NCI-H345 (cell line): ENCODE measurements around the gene VPS37D.
"Not testable (repeated sequence)": the region's sequence is repeated elsewhere in the genome, so short reads cannot be mapped to it uniquely, and the experiment has no call there.

ENCODE experiments used
- DNase-seq: peaks from one replicate; lab custom pipeline; 2025; lab: John Stamatoyannopoulos, UW

Gene VPS37D

GRCh38 chr7:73646785-73647724 is 20.6 kb upstream of the VPS37D start:
- no peak for DNase-seq

GRCh38 chr7:73647725-73648592 is 19.7 kb upstream of the VPS37D start:
- DNase-seq: peak; percentile 37

GRCh38 chr7:73648593-73649332 is 18.9 kb upstream of the VPS37D start:
- DNase-seq: no peak

DNA sequence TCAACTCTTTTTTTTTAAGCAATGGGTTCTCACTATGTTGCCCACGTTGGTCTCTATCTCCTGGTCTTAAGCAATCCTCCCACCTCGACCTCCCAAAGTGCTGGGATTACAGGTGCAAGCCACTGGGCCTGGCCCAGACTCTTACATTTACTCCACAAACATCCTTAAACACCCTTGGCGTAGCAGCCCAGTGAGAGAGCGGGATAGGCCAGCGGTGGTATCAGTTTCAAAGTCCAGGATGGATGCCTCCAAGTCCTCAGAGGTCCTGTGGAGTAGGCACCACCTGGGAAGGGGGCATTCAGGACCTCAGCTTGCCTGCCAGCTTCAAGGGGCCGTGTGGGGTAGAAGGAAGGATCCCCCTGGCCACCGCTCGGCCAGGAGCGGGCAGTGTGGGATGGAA is 18.1 kb upstream of the VPS37D start:
- no peak for DNase-seq

DNA sequence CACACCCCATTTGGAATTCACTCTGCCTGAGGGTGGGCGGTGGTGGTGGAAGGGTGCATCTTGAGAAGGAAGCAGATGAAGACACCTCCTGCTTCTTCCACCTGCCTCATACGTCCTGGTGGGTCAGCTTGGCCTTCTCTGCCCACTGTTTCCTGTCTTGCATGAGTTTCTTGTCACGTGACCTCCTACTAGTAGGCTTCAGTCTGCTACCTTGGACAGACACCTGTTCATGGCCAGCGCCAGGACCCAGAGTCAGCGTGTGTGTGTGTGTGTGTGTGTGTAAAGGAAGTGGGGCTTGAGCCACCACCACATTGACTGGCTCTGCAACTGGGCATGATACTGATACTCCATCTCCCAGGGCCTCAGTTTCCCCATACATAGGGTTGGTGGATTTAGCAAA is 17.1 kb upstream of the VPS37D start:
- DNase-seq: no peak

DNA sequence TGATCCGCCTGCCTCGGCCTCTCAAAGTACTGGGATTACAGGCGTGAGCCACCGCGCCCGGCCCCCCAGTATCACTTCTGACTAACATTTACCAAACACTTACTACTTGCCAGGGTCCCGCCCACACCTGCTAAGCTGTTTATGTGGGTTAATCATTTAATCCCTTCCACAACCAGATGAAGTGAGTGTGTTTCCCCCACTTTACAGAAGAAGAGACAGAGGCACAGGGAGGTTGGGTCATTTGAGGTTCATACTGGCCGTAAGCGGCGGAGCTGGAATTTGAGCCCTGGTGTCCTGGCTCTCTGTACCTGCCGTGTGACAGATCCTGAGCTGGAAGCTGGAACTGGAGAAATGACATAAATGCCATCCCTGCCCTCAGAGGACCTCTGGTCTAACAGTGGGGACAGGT is 15.1 kb upstream of the VPS37D start:
- DNase-seq: no peak

DNA sequence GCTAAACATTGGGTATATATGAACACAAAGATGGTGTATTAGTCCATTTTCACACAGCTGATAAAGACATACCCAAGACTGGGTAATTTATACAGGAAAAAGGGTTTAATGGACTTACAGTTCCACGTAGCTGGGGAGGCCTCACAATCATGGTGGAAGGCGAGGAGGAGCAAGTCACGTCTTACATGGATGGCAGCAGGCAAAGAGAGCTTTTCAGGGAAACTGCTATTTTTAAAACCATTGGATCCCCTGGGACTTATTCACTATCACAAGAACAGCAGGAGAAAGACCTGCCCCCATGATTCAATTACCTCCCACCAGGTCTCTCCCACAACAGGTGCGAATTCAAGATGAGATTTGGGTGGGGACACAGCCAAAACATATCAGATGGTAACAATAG is 12.3 kb upstream of the VPS37D start:
- DNase-seq: not testable (repeated sequence)

GRCh38 chr7:73659983-73660382 is 7.6 kb upstream of the VPS37D start:
- no peak for DNase-seq

GRCh38 chr7:73660594-73660993 is 7.0 kb upstream of the VPS37D start:
- DNase-seq: not testable (repeated sequence)

GRCh38 chr7:73663033-73663432 is 4.6 kb upstream of the VPS37D start:
- DNase-seq: no peak

- DNase-seq: peak; percentile 5
Observed at GRCh38 chr7:73668103-73668885, 663 bp downstream of the VPS37D start.

- DNase-seq: no peak
Observed at GRCh38 chr7:73668886-73669230, 1.2 kb downstream of the VPS37D start.

- DNase-seq: no peak
Observed at GRCh38 chr7:73669288-73669701, 1.7 kb downstream of the VPS37D start.

DNA sequence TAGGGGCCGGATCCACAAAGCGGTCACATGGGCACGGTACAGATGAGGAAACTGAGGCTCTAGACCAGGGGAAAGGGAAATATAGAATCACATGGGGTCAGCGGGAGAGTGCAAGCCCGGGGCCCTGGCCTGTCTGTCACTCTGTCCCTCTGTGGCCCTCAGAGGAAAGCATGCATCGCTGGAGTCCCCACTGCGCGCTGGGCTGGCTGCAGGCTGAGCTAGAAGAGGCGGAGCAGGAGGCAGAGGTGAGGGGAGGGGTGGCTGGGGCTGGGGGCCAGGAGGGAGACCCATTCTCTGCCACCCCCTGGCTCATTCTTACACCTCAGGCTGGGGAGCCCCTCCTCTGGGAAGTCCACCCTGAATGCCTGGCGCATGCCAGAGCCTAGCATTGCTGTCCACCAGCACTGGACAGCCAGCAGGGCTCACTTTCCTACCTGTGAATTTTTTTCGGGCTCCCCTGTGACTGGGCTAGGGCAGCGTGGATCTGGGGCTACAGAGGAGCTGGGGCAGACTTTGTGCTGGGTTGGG is 2.3 kb downstream of the VPS37D start:
- DNase-seq: no peak

DNA sequence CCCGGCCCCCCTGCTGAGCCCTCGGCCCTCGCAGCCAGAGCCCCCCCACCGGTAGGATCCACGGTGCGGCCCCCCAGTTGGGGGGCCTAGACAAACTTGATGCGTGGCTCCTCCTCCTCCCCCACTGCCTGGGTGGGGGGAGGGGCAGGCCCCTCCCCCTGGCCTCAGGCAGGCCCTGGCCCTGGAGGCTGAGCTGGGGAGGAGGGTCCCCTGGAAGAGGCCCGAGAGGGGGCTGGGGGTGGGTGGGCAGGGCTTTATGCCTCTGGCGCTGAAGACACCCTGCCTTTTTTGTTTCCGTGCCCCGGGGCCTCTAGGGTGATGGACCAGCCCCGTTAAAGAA is 3.7 kb downstream of the VPS37D start:
- no peak for DNase-seq

GRCh38 chr7:73671857-73672445 is 4.3 kb downstream of the VPS37D start:
- no peak for DNase-seq

DNA sequence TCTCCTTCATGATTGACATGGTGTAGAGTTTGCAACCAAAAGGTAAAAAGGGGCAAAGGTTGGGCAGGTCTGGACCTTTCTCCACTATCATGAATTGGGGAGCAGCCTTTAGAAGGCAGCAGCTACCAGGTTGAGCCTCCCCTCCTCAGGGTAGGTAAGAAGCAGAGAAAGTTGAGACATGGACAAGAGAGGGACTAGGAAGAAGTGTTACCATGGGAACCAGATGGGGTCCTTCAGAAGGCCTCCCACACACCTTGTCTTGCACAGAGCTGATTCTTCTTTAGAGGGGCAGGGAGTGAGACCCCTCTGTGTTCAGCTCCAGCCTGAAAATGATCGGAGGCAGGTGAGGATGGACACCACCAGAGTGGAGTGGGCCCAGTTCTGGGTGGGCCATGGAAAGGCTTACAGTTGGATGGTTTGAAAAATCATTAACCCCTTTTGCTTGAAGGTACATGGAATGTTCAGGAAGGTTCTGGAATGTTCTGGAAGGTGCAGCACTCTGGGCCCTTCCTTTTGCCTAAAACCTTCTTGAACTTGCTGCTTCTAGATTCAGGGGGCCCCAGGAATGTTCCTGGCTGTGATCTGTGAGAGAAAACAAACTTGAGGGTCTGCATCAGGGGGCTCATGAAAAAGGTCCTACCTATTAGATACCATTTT is 7.0 kb downstream of the VPS37D start:
- no peak for DNase-seq

DNA sequence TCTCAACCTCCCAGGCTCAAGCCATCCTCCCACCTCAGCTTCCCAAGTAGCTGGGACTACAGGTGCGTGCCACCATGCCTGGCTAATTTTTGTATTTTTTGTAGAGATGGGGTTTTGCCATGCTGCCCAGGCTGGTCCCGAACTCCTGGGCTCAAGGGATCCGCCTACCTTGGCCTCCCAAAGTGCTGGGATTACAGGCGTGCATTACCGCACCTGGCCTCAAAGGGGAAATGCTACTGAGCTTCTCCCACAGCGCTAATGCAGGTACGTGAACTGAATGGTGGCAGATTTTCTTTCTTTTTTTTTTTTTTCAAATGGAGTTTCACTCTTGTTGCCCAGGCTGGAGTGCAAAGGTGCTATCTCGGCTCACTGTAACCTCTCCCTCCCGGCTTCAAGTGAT is 8.4 kb downstream of the VPS37D start:
- DNase-seq: not testable (repeated sequence)

GRCh38 chr7:73678862-73679261 is 11.2 kb downstream of the VPS37D start:
- DNase-seq: no peak

DNA sequence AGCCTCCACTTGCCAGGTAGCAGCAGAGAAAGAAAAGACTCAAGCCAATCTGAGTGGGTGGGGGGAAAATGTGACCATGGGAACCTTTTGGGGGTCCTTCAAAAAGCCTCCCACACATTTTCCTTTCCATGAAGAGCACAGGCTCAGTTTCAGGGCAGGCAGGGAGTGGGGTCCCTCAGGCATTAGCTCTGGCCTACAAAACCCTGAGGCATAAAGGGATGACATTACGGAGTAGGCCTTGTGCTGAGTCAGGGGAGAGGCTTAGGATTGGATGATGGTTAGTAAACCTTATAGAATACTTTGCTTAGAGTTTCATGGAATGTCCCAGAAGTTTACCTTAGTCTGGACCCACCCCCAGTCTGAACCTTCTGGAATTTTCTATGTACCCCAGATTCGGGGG is 12.1 kb downstream of the VPS37D start:
- DNase-seq: no peak
